Stimulated activated CD8-positive, alpha-beta memory T cell treated with anti-CD3 and anti-CD28 coated beads, Interleukin-4, amount 100 ng/mL, for 48 hours (primary cell): Measurements from ENCODE around the gene UBAP1.
"Not testable (repeated sequence)": the region's sequence is repeated elsewhere in the genome, so short reads cannot be mapped to it uniquely, and the experiment has no call there.

Experiments used
- DNase-seq: peaks from one replicate; pipeline ENCODE4 v3.0.0-alpha.2; 2020

UBAP1 gene

GRCh38 chr9:34271265-34272006 is 92.6 kb downstream of the UBAP1 start:
- DNase-seq: no peak

GRCh38 chr9:34272101-34272541 is 93.3 kb downstream of the UBAP1 start:
- DNase-seq: no peak

GRCh38 chr9:34273588-34273987 is 94.7 kb downstream of the UBAP1 start:
- not testable (repeated sequence) for DNase-seq

- no peak for DNase-seq
Measured at GRCh38 chr9:34275811-34276210, 97.0 kb downstream of the UBAP1 start.

GRCh38 chr9:34276772-34277171 is 97.9 kb downstream of the UBAP1 start:
- DNase-seq: no peak

- no peak for DNase-seq
Measured at GRCh38 chr9:34279411-34279810, 100.6 kb downstream of the UBAP1 start.

GRCh38 chr9:34282096-34282495 is 103.3 kb downstream of the UBAP1 start:
- no peak for DNase-seq

GRCh38 chr9:34289159-34289558 is 110.3 kb downstream of the UBAP1 start:
- DNase-seq: no peak

GRCh38 chr9:34291023-34291422 is 112.2 kb downstream of the UBAP1 start:
- no peak for DNase-seq

- no peak for DNase-seq
Measured at GRCh38 chr9:34291423-34291822, 112.6 kb downstream of the UBAP1 start.

- no peak for DNase-seq
Measured at GRCh38 chr9:34292552-34292951, 113.7 kb downstream of the UBAP1 start.

GRCh38 chr9:34301064-34301463 is 122.2 kb downstream of the UBAP1 start:
- DNase-seq: not testable (repeated sequence)
